DMS79 (cell line): ENCODE results near the gene RNF169.

Experiments
- DNase-seq: peaks from one replicate; lab custom pipeline; 2025; lab: John Stamatoyannopoulos, UW

The RNF169 gene

GRCh38 chr11:74877132-74877531 lies 128.5 kb downstream of the RNF169 start:
- no peak for DNase-seq
